Measurements from ENCODE around the gene NRXN2.

DNA sequence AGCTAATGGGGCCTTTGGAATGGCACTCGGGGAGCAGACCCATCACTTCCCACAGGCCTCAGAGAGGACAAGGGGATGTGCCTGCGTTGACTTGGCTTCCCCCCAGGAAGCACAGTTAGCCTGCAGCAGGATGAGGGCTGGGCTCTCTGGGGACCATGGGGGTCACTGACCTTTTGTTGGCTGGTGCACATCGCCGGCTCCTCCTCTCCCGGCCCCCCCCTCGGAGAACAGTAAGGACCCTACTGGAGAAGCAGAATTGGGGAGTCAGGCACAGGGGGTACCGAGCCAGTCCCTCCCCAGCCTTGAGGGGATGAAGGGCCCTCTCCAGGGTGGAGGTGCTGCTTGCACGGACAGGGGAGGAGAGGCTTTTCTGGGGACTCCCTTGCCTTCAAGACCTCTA, 32.8 kb downstream of the NRXN2 start:
- TF ChIP-seq POLR2A (IDR thresholded peaks at IDR 0.05; ENCODE audit: low read length) (no peak), GATA1 (IDR thresholded peaks at IDR 0.05; ENCODE audit: low read depth, low read length) (no peak)
